GM23338 (cell line): ENCODE measurements around the gene KYNU. TPM values are rescaled to one million over a fixed set of nuclear protein-coding genes. Genes with fewer than 3 reads are reported as not detected.

Experiments
- ATAC-seq: fragments of 200-7000 bp; cut with Tn5 transposase; 3 replicates; pipeline ENCODE4 v1.9.1; 2020
- DNase-seq: peaks from one replicate; pipeline ENCODE4 v3.0.0-alpha.2; 2015; ENCODE audit warnings: low spot score
- H2AFZ ChIP-seq: fragments of 200-600 bp; sonication (generic); 2 replicates; pipeline ENCODE4 v1.8.0; 2016; ENCODE audit warnings: antibody characterized with exemption, mild to moderate bottlenecking, moderate library complexity
- H3F3A ChIP-seq: fragments of 200-600 bp; sonication (generic); replicated peaks from 2 replicates; pipeline ENCODE4 v1.8.0; 2017; ENCODE audit warnings: antibody characterized with exemption, mixed run types, low read depth
- H3K27ac ChIP-seq: fragments of 200-600 bp; sonication (generic); 2 replicates; pipeline ENCODE4 v1.6.1; 2016; ENCODE audit warnings: low read depth
- H3K27me3 ChIP-seq: fragments of 200-600 bp; sonication (generic); 2 replicates; pipeline ENCODE4 v1.8.0; 2016; ENCODE audit warnings: mild to moderate bottlenecking, mixed run types, moderate library complexity; ENCODE audit not compliant: insufficient read depth
- H3K36me3 ChIP-seq: fragments of 200-600 bp; sonication (generic); 2 replicates; pipeline ENCODE4 v1.8.0; 2016; ENCODE audit warnings: mild to moderate bottlenecking; ENCODE audit not compliant: insufficient read depth
- H3K4me1 ChIP-seq: fragments of 200-600 bp; sonication (generic); 2 replicates; pipeline ENCODE4 v1.8.0; 2016; ENCODE audit warnings: mild to moderate bottlenecking, moderate library complexity; ENCODE audit not compliant: insufficient read depth
- H3K4me2 ChIP-seq: fragments of 200-600 bp; sonication (generic); 2 replicates; pipeline ENCODE4 v1.7.1; 2017; ENCODE audit warnings: mixed run types
- H3K4me3 ChIP-seq: fragments of 200-600 bp; sonication (generic); 2 replicates; pipeline ENCODE4 v1.6.1; 2016; ENCODE audit warnings: mixed run types
- H3K79me2 ChIP-seq: fragments of 200-600 bp; sonication (generic); replicated peaks from 2 replicates; pipeline ENCODE4 v1.8.0; 2017; ENCODE audit warnings: mild to moderate bottlenecking; ENCODE audit not compliant: insufficient read depth
- H3K9me2 ChIP-seq: fragments of 200-600 bp; sonication (generic); 2 replicates; pipeline ENCODE4 v1.8.0; 2017; ENCODE audit not compliant: insufficient read depth
- H4K20me1 ChIP-seq: fragments of 200-600 bp; sonication (generic); replicated peaks from 2 replicates; pipeline ENCODE4 v1.8.0; 2017; ENCODE audit warnings: mild to moderate bottlenecking; ENCODE audit not compliant: insufficient read depth
- H3K27ac Mint-ChIP-seq: 2 replicates; pipeline ENCODE4 v1.8.0; 2020; ENCODE audit warnings: inconsistent platforms, mild to moderate bottlenecking, moderate library complexity, mixed read lengths
- H3K27me3 Mint-ChIP-seq: 3 replicates; pipeline ENCODE4 v1.8.0; 2022; ENCODE audit warnings: low read depth, mild to moderate bottlenecking, moderate library complexity, mixed read lengths, inconsistent platforms; ENCODE audit not compliant: insufficient read depth, poor library complexity
- H3K36me3 Mint-ChIP-seq: 3 replicates; pipeline ENCODE4 v1.8.0; 2021; ENCODE audit warnings: low read depth, mild to moderate bottlenecking, inconsistent platforms, moderate library complexity, mixed read lengths
- H3K4me1 Mint-ChIP-seq: 3 replicates; pipeline ENCODE4 v1.8.0; 2020; ENCODE audit warnings: mild to moderate bottlenecking, inconsistent platforms, mixed read lengths
- H3K4me3 Mint-ChIP-seq: 3 replicates; pipeline ENCODE4 v1.8.0; 2021; ENCODE audit warnings: moderate library complexity, mild to moderate bottlenecking, inconsistent platforms, mixed read lengths
- H3K9me3 Mint-ChIP-seq: 3 replicates; pipeline ENCODE4 v1.8.0; 2020; ENCODE audit warnings: moderate library complexity, mild to moderate bottlenecking, inconsistent platforms, mixed read lengths
- CREB1 ChIP-seq: fragments of 250-450 bp; sonication (Bioruptor Pico); IDR thresholded peaks from 2 replicates; pipeline ENCODE4 v1.5.0; 2020; ENCODE audit warnings: low read depth, mild to moderate bottlenecking, moderate library complexity
- EZH2 ChIP-seq: fragments of 200-600 bp; sonication (generic); IDR thresholded peaks from one replicate; pipeline ENCODE4 v1.8.0; 2017; ENCODE audit warnings: antibody characterized with exemption, mild to moderate bottlenecking, low read depth; ENCODE audit not compliant: unreplicated experiment
- EZH2phosphoT487 ChIP-seq: fragments of 200-600 bp; sonication (generic); IDR thresholded peaks from one replicate; pipeline ENCODE4 v1.8.1; 2018; ENCODE audit warnings: antibody characterized with exemption; ENCODE audit not compliant: unreplicated experiment
- JUNB ChIP-seq: IDR thresholded peaks from one replicate; pipeline ENCODE4 v1.6.1; 2016; ENCODE audit warnings: antibody characterized with exemption; ENCODE audit not compliant: unreplicated experiment
- NANOG ChIP-seq: IDR thresholded peaks from 2 replicates; pipeline ENCODE4 v1.6.1; 2016; ENCODE audit warnings: antibody characterized with exemption, borderline replicate concordance
- POLR2AphosphoS5 ChIP-seq: IDR thresholded peaks from 2 replicates; pipeline ENCODE4 v1.6.1; 2016; ENCODE audit warnings: antibody characterized with exemption, low read depth
- STAT1 ChIP-seq: IDR thresholded peaks from one replicate; pipeline ENCODE4 v1.6.1; 2016; ENCODE audit warnings: antibody characterized with exemption; ENCODE audit not compliant: unreplicated experiment
- ZNF114 ChIP-seq: fragments of 250-450 bp; sonication (Bioruptor Pico); IDR thresholded peaks from 2 replicates; pipeline ENCODE4 v1.5.0; 2020; ENCODE audit warnings: mild to moderate bottlenecking, moderate library complexity
- ZNF331 ChIP-seq: fragments of 250-450 bp; sonication (Bioruptor Pico); IDR thresholded peaks from 2 replicates; pipeline ENCODE4 v1.5.0; 2020; ENCODE audit warnings: low read depth, mild to moderate bottlenecking, moderate library complexity
- polyA plus RNA-seq: library from polyadenylated mRNA; unstranded; fragments of >200 nt; fragmentation: Nextera tagmentation; extraction: Ambion mirVana; gene quantifications from 2 replicates; pipeline ENCODE4 v1.2.1, GENCODE V29; 2016
- total RNA-seq: library from RNA; depleted of rRNA; stranded (reverse); fragments of >200 nt; shearing (Covaris generic); gene quantifications from 2 replicates; pipeline ENCODE4 v1.2.3, GENCODE V29; 2014
- TF ChIP-seq, protein P1 (sequence below), 2 experiments: fragments of 200-600 bp in 1 of 2; sonication (generic) in 1 of 2; conservative IDR thresholded peaks; 2 replicates each; pipeline versions ENCODE4 v1.5.1 to v1.6.1; 2016 to 2017; ENCODE audit warnings: antibody characterized with exemption in 2 of 2, low read depth in 2 of 2, mild to moderate bottlenecking in 2 of 2, moderate library complexity in 1 of 2
- TF ChIP-seq, protein P2 (sequence below): IDR thresholded peaks from 2 replicates; pipeline ENCODE4 v1.6.1; 2016; ENCODE audit warnings: antibody characterized with exemption
- TF ChIP-seq, protein P3 (sequence below): fragments of 250-450 bp; sonication (Bioruptor Pico); IDR thresholded peaks from 2 replicates; pipeline ENCODE4 v1.5.0; 2020; ENCODE audit warnings: mild to moderate bottlenecking, moderate library complexity
- TF ChIP-seq, protein P4 (sequence below): IDR thresholded peaks from one replicate; pipeline ENCODE4 v1.6.1; 2018; ENCODE audit warnings: antibody characterized with exemption; ENCODE audit not compliant: unreplicated experiment

The KYNU gene
- total and polyA plus RNA-seq, 2 experiments from 2014 or later, result 0.03 to 0.21 TPM

DNA sequence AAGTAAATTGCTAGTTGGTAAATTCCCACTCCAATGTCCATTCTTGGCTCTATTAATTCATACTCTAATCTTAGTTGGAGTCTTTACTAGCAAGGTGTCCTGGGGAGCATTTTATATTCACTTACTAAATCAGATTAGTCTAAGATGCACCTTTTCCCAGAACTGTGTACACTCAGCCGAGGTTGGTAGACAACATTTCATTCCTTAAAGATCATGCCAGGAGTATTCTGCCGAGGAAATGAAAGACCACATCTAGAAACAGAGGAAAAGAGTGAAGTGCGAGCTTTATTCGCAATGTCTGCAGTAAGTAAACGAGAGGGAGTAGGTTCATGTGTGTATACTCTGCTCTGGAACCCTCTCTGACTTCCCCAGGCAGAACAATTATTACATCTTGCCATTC lies 14.6 kb upstream of the KYNU start:
- Histone ChIP-seq H3F3A (no peaks in the 10 kb centered on the region), H3K4me2 (no peak overlapping the region), H4K20me1 (no peaks in the 10 kb centered on the region), H3K4me3 (no peak overlapping the region), H3K27ac (no peak overlapping the region), H2AFZ (no peak overlapping the region), H3K36me3 (no peaks in the 10 kb centered on the region), H3K79me2 (no peaks in the 10 kb centered on the region), H3K9me2 (no peaks in the 10 kb centered on the region), H3K27me3 (no peaks in the 10 kb centered on the region), H3K4me1 (no peaks in the 10 kb centered on the region)
- ATAC-seq (no peak), DNase-seq (no peak)
- Mint-ChIP-seq H3K36me3 (no peaks in the 10 kb centered on the region; the same call in 2 of the 3 replicates), H3K4me3 (no peak overlapping the region), H3K9me3 (no peaks in the 10 kb centered on the region), H3K27me3 (peaks cover 2% of the 10 kb centered on the region), H3K4me1 (peaks cover 4% of the 10 kb centered on the region; the same call in 2 of the 3 replicates), H3K27ac (no peak overlapping the region)
- TF ChIP-seq EZH2phosphoT487 (no peak), CREB1 (CRISPR knock-in tag) (no peak), ZNF114 (CRISPR knock-in tag) (no peak), EZH2 (no peak), STAT1 (no peak), JUNB (no peak), POLR2AphosphoS5 (no peak), ZNF331 (CRISPR knock-in tag) (no peak), NANOG (no peak)
- TF ChIP-seq, protein P1, sequence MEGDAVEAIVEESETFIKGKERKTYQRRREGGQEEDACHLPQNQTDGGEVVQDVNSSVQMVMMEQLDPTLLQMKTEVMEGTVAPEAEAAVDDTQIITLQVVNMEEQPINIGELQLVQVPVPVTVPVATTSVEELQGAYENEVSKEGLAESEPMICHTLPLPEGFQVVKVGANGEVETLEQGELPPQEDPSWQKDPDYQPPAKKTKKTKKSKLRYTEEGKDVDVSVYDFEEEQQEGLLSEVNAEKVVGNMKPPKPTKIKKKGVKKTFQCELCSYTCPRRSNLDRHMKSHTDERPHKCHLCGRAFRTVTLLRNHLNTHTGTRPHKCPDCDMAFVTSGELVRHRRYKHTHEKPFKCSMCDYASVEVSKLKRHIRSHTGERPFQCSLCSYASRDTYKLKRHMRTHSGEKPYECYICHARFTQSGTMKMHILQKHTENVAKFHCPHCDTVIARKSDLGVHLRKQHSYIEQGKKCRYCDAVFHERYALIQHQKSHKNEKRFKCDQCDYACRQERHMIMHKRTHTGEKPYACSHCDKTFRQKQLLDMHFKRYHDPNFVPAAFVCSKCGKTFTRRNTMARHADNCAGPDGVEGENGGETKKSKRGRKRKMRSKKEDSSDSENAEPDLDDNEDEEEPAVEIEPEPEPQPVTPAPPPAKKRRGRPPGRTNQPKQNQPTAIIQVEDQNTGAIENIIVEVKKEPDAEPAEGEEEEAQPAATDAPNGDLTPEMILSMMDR (conservative IDR thresholded peaks at IDR 0.05; ENCODE audit: low read depth in 2 of 2), result no peak
- TF ChIP-seq, protein P2, sequence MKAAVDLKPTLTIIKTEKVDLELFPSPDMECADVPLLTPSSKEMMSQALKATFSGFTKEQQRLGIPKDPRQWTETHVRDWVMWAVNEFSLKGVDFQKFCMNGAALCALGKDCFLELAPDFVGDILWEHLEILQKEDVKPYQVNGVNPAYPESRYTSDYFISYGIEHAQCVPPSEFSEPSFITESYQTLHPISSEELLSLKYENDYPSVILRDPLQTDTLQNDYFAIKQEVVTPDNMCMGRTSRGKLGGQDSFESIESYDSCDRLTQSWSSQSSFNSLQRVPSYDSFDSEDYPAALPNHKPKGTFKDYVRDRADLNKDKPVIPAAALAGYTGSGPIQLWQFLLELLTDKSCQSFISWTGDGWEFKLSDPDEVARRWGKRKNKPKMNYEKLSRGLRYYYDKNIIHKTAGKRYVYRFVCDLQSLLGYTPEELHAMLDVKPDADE, result no peak
- TF ChIP-seq, protein P3, sequence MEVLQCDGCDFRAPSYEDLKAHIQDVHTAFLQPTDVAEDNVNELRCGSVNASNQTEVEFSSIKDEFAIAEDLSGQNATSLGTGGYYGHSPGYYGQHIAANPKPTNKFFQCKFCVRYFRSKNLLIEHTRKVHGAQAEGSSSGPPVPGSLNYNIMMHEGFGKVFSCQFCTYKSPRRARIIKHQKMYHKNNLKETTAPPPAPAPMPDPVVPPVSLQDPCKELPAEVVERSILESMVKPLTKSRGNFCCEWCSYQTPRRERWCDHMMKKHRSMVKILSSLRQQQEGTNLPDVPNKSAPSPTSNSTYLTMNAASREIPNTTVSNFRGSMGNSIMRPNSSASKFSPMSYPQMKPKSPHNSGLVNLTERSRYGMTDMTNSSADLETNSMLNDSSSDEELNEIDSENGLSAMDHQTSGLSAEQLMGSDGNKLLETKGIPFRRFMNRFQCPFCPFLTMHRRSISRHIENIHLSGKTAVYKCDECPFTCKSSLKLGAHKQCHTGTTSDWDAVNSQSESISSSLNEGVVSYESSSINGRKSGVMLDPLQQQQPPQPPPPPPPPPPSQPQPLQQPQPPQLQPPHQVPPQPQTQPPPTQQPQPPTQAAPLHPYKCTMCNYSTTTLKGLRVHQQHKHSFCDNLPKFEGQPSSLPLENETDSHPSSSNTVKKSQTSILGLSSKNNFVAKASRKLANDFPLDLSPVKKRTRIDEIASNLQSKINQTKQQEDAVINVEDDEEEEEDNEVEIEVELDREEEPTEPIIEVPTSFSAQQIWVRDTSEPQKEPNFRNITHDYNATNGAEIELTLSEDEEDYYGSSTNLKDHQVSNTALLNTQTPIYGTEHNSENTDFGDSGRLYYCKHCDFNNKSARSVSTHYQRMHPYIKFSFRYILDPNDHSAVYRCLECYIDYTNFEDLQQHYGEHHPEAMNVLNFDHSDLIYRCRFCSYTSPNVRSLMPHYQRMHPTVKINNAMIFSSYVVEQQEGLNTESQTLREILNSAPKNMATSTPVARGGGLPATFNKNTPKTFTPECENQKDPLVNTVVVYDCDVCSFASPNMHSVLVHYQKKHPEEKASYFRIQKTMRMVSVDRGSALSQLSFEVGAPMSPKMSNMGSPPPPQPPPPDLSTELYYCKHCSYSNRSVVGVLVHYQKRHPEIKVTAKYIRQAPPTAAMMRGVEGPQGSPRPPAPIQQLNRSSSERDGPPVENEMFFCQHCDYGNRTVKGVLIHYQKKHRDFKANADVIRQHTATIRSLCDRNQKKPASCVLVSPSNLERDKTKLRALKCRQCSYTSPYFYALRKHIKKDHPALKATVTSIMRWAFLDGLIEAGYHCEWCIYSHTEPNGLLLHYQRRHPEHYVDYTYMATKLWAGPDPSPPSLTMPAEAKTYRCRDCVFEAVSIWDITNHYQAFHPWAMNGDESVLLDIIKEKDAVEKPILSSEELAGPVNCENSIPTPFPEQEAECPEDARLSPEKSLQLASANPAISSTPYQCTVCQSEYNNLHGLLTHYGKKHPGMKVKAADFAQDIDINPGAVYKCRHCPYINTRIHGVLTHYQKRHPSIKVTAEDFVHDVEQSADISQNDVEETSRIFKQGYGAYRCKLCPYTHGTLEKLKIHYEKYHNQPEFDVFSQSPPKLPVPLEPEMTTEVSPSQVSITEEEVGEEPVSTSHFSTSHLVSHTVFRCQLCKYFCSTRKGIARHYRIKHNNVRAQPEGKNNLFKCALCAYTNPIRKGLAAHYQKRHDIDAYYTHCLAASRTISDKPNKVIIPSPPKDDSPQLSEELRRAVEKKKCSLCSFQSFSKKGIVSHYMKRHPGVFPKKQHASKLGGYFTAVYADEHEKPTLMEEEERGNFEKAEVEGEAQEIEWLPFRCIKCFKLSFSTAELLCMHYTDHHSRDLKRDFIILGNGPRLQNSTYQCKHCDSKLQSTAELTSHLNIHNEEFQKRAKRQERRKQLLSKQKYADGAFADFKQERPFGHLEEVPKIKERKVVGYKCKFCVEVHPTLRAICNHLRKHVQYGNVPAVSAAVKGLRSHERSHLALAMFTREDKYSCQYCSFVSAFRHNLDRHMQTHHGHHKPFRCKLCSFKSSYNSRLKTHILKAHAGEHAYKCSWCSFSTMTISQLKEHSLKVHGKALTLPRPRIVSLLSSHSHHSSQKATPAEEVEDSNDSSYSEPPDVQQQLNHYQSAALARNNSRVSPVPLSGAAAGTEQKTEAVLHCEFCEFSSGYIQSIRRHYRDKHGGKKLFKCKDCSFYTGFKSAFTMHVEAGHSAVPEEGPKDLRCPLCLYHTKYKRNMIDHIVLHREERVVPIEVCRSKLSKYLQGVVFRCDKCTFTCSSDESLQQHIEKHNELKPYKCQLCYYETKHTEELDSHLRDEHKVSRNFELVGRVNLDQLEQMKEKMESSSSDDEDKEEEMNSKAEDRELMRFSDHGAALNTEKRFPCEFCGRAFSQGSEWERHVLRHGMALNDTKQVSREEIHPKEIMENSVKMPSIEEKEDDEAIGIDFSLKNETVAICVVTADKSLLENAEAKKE (CRISPR knock-in tag), result no peak
- TF ChIP-seq, protein P4, sequence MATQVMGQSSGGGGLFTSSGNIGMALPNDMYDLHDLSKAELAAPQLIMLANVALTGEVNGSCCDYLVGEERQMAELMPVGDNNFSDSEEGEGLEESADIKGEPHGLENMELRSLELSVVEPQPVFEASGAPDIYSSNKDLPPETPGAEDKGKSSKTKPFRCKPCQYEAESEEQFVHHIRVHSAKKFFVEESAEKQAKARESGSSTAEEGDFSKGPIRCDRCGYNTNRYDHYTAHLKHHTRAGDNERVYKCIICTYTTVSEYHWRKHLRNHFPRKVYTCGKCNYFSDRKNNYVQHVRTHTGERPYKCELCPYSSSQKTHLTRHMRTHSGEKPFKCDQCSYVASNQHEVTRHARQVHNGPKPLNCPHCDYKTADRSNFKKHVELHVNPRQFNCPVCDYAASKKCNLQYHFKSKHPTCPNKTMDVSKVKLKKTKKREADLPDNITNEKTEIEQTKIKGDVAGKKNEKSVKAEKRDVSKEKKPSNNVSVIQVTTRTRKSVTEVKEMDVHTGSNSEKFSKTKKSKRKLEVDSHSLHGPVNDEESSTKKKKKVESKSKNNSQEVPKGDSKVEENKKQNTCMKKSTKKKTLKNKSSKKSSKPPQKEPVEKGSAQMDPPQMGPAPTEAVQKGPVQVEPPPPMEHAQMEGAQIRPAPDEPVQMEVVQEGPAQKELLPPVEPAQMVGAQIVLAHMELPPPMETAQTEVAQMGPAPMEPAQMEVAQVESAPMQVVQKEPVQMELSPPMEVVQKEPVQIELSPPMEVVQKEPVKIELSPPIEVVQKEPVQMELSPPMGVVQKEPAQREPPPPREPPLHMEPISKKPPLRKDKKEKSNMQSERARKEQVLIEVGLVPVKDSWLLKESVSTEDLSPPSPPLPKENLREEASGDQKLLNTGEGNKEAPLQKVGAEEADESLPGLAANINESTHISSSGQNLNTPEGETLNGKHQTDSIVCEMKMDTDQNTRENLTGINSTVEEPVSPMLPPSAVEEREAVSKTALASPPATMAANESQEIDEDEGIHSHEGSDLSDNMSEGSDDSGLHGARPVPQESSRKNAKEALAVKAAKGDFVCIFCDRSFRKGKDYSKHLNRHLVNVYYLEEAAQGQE, result no peak
